MCF 10A (cell line): ENCODE results near the gene KLHDC10. TPM values are rescaled to one million over a fixed set of nuclear protein-coding genes. Genes with fewer than 3 reads are reported as not detected.
A peak's percentile ranks its signal among the peaks of the same experiment; 100 is the strongest.

Source experiments
- BruUV-seq: library from RNA; stranded (reverse); fragments of 400-500 nt; replicated peaks from 2 replicates; lab custom pipeline; 2021; lab: Mats Ljungman, UMichigan
- CTCF ChIA-PET: fragments of 300-600 bp; sonication (Branson Sonifier 250); formaldehyde crosslinking; extraction: SDS; loops from one replicate; lab custom pipeline; 2021; ENCODE audit warnings: antibody characterized with exemption, inconsistent platforms; lab: Yijun Ruan, JAX
- POLR2A ChIA-PET: fragments of 300-600, 350-650 bp; sonication (Branson Sonifier 250); formaldehyde crosslinking; extraction: SDS; loops from one replicate; lab custom pipeline; 2020; ENCODE audit warnings: antibody characterized with exemption, inconsistent platforms; lab: Yijun Ruan, JAX
- DNase-seq: peaks from one replicate; pipeline ENCODE4 v3.0.0-alpha.2; 2018; ENCODE audit not compliant: unreplicated experiment
- H3K27ac Mint-ChIP-seq: one replicate; pipeline ENCODE4 v1.8.0; 2022; ENCODE audit warnings: mild to moderate bottlenecking, low read depth, mixed read lengths; ENCODE audit not compliant: unreplicated experiment
- H3K27me3 Mint-ChIP-seq: one replicate; pipeline ENCODE4 v1.8.0; 2022; ENCODE audit warnings: mixed read lengths; ENCODE audit not compliant: insufficient read depth, unreplicated experiment
- H3K36me3 Mint-ChIP-seq: one replicate; pipeline ENCODE4 v1.8.0; 2022; ENCODE audit warnings: mild to moderate bottlenecking, moderate library complexity, mixed read lengths; ENCODE audit not compliant: insufficient read depth, unreplicated experiment
- H3K4me1 Mint-ChIP-seq: one replicate; pipeline ENCODE4 v1.8.0; 2022; ENCODE audit warnings: mixed read lengths; ENCODE audit not compliant: insufficient read depth, unreplicated experiment
- H3K4me3 Mint-ChIP-seq: one replicate; pipeline ENCODE4 v1.8.0; 2022; ENCODE audit warnings: mild to moderate bottlenecking, moderate library complexity, mixed read lengths; ENCODE audit not compliant: unreplicated experiment
- H3K9me3 Mint-ChIP-seq: one replicate; pipeline ENCODE4 v1.8.0; 2022; ENCODE audit warnings: mixed read lengths; ENCODE audit not compliant: unreplicated experiment
- CTCF ChIP-seq: fragments of 200-600 bp; IDR thresholded peaks from one replicate; pipeline ENCODE4 v1.8.0; 2022; ENCODE audit warnings: antibody characterized with exemption, mild to moderate bottlenecking; ENCODE audit not compliant: unreplicated experiment
- intact Hi-C: fragments of 100-400 bp; cut with micrococcal nuclease; formaldehyde crosslinking; loops from 2 replicates; pipeline ENCODE4 v1.14.1; 2022
- total RNA-seq: library from RNA; stranded (reverse); gene quantifications from 2 replicates; pipeline ENCODE4 v1.2.3, GENCODE V29; 2022

KLHDC10 gene
- total RNA-seq, 1 experiment from 2014 or later = 25.8 TPM

GRCh38 chr7:130151591-130152492 lies 81.5 kb downstream of the KLHDC10 start:
- TF ChIP-seq CTCF = no peak
- no TSS peak for BruUV-seq
- Mint-ChIP-seq H3K36me3 (no peaks in the 10 kb centered on the region), H3K4me3 (no peak overlapping the region), H3K27me3 (no peaks in the 10 kb centered on the region), H3K27ac (no peak overlapping the region), H3K4me1 (no peaks in the 10 kb centered on the region), H3K9me3 (no peaks in the 10 kb centered on the region)
- intact Hi-C loops = no loop called here
- peak; percentile 11 for DNase-seq
- ChIA-PET CTCF (no interaction called here), POLR2A (no interaction called here)

DNA sequence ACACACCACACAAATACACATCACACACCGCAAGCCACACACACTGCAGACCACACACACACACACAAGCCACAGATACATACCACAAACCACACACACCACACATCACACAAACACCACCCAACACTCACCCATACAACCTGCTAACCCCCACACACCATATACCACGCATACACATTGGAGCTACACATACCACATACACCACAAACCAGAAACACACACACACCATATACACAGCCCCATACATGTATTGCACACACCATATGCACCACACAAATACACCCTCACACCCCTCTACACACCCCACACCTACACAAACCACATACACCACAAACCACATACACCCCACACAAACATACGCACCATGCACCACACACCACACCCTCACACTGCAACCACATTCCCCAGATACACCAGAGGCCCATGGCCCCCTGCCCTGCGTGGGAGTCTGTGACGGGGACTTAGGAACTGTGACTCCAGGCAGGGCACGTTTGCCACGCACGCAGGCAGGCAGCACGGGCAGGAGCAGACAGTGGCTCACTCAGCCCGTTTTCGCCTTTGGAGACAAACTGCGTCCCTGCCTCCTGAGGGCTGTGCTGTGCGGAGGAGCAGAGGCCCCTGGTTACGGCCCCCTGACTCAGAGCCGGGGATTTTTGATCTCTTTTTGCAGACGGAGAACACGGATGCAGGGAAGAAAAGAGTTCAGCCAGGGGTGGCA lies 82.3 kb downstream of the KLHDC10 start:
- TF ChIP-seq CTCF = no peak
- no peaks in the 10 kb centered on the region for H3K9me3 Mint-ChIP-seq
- H3K36me3 Mint-ChIP-seq = no peaks in the 10 kb centered on the region
- H3K27me3 Mint-ChIP-seq = no peaks in the 10 kb centered on the region
- no peak overlapping the region for H3K4me3 Mint-ChIP-seq
- DNase-seq = no peak
- no peaks in the 10 kb centered on the region for H3K4me1 Mint-ChIP-seq
- ChIA-PET CTCF (interaction anchor here (0.5 kb wide), 2 partner anchors 83 to 662 kb away, joined by 3 read pairs; no protein-coding TSS in a partner anchor), POLR2A (no interaction called here)
- intact Hi-C loops = no loop called here
- no TSS peak for BruUV-seq
- no peak overlapping the region for H3K27ac Mint-ChIP-seq

GRCh38 chr7:130153211-130153908 lies 83.0 kb downstream of the KLHDC10 start:
- CTCF ChIA-PET = interaction anchor here (0.5 to 0.6 kb wide), 4 partner anchors 12 to 661 kb away, joined by 3 to 4 read pairs (median 3); no protein-coding TSS in a partner anchor

More at GRCh38 chr7:130153211-130153908, 83.0 kb downstream of the KLHDC10 start:
- DNase-seq = no peak
- no peak for TF ChIP-seq CTCF
- POLR2A ChIA-PET = no interaction called here
- Mint-ChIP-seq H3K36me3 (peaks cover 5% of the 10 kb centered on the region), H3K9me3 (no peaks in the 10 kb centered on the region), H3K27ac (no peak overlapping the region), H3K4me1 (no peaks in the 10 kb centered on the region), H3K4me3 (no peak overlapping the region), H3K27me3 (no peaks in the 10 kb centered on the region)
- intact Hi-C loops = no loop called here
- BruUV-seq = no TSS peak
